GM10266 (cell line): Measurements from ENCODE around the gene ANTXRL.
"Not testable (repeated sequence)": the region's sequence is repeated elsewhere in the genome, so short reads cannot be mapped to it uniquely, and the experiment has no call there.

Experiments used
- DNase-seq: peaks from one replicate; pipeline ENCODE4 v3.0.0; 2012; ENCODE audit errors: extremely low spot score
- CTCF ChIP-seq: IDR thresholded peaks from 2 replicates; pipeline ENCODE4 v1.5.1; 2012; ENCODE audit warnings: mild to moderate bottlenecking, low read depth; ENCODE audit not compliant: control insufficient read depth, insufficient read depth; ENCODE audit errors: missing control alignments

The ANTXRL gene

GRCh38 chr10:46286991-46287693 is at the start of gene ANTXRL:
TSS of gene ANTXRL (plus strand) at chr10:46286997. CDS start at chr10:46287263, 266 bp downstream.
- no peak for DNase-seq
- TF ChIP-seq CTCF, result no peak

GRCh38 chr10:46237815-46238510 is 48.8 kb upstream of the ANTXRL start:
- DNase-seq, result no peak
- no peak for TF ChIP-seq CTCF

- DNase-seq, result no peak
- TF ChIP-seq CTCF, result no peak
These were observed 47.5 kb upstream of the ANTXRL start for GRCh38 chr10:46239247-46239646.

GRCh38 chr10:46239993-46240683 is 46.7 kb upstream of the ANTXRL start:
- DNase-seq, result no peak

GRCh38 chr10:46240684-46241565 is 45.9 kb upstream of the ANTXRL start:
- no peak for TF ChIP-seq CTCF

More at GRCh38 chr10:46239993-46240683, 46.7 kb upstream of the ANTXRL start:
- no peak for TF ChIP-seq CTCF

GRCh38 chr10:46245381-46245900 is 41.4 kb upstream of the ANTXRL start:
- no peak for TF ChIP-seq CTCF
- no peak for DNase-seq

More at GRCh38 chr10:46240684-46241565, 45.9 kb upstream of the ANTXRL start:
- DNase-seq, result no peak

- not testable (repeated sequence) for DNase-seq
These were observed 40.2 kb upstream of the ANTXRL start for GRCh38 chr10:46246400-46247180.
